A172 (cell line): ENCODE results near the gene AKAP13. TPM values are rescaled to one million over a fixed set of nuclear protein-coding genes. Genes with fewer than 3 reads are reported as not detected.
"Not testable (repeated sequence)": the region's sequence is repeated elsewhere in the genome, so short reads cannot be mapped to it uniquely, and the experiment has no call there.

Source experiments
- DNase-seq: peaks from one replicate; pipeline ENCODE4 v3.0.0-alpha.2; 2015; ENCODE audit warnings: low spot score
- total RNA-seq: library from RNA; depleted of rRNA; stranded (reverse); fragments of >200 nt; shearing (Covaris generic); gene quantifications from 2 replicates; pipeline ENCODE4 v1.2.3, GENCODE V29; 2014

AKAP13 gene
- total RNA-seq, 1 experiment from 2014 or later = 35.9 TPM

DNA sequence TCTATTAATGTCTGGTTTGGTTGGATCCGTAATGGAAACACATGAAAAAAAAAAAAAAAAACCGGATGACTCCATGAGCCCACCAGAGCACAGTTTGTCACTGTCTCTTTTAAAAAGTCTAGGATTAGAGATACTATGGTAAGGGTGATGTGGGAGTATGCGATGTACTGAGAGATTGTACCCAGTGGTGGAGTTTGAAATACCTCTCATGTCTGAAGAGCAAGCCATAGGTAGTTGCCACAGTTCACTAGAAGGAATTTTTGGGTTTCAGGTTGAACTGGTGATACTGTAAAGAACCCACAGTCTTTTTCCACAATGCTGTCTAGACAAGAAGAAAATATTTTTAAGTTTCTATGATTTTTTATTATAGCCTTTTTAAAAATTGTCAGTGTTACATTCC is 281.5 kb downstream of the AKAP13 start:
- no peak for DNase-seq

DNA sequence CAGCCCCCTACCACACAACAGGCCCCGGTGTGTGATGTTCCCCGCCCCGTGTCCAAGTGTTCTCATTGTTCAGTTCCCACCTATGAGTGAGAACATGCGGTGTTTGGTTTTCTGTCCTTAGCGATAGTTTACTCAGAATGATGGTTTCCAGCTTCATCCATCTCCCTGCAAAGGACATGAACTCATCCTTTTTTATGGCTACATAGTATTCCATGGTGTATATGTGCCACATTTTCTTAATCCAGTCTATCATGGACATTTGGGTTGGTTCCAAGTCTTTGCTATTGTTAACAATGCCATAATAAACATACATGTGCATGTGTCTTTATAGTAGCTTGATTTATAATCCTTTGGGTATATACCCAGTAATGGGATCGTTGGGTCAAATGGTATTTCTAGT is 285.3 kb downstream of the AKAP13 start:
- not testable (repeated sequence) for DNase-seq

DNA sequence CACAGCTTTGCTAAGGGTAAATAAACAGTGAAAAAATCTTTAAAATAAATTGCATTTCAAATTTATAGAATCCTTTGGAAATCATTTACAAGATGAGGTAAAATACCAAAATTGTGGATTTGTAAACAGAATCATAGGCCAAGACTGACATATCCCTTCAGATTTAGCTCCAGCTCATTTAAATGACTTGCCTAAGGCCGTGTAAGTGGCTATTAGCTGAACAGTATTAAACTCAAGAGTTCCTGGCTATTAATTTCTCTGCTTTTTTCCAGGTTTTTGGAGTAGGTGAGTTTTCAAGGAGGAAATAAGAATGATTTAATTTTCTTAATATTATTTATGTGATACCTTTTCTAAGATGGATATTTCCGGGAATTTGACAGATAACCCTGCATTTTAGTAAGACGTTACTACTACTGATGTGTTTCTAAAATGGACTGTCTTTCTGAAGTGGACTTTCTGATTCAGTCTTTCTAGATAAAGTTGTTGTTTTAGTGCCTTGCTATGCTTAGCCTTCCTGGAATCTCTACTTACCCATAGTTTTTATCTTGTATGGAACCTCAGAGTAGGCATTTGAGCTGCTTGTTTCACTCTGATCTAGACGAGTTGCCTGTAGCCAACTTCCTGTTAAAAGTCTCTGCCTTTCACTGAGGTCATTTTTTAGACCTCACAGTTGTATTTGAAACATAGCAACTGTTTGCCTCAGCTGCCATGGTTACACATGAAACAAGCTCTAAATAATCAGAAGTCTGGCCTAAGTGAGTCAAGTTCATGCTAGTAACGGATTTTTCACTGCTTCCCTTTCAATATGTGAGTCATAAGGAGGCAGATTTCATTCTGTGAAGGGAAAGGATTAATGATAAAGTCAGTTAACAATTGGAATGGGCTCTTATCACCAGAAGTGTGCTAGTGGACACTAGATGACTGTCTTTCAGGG is 287.4 kb downstream of the AKAP13 start:
- peak; percentile 89 for DNase-seq

DNA sequence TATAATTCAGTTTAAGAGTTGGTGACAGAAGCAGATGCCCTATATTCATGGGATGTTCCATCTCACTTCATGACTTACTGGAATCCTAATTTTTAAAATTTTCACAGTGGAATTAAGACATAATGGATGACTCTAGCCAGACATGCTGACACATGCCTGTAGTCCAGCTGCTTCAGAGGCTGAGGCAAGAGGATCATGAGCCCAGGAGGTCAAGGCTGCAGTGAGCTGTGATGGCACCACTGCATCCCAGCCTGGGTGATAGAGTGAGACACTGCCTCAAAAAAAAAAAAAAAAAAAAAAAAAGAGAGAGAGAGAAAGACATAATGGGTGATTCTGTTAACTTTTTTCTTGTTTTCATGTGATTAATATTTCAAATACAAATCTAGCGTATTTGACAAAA is 290.8 kb downstream of the AKAP13 start:
- no peak for DNase-seq

DNA sequence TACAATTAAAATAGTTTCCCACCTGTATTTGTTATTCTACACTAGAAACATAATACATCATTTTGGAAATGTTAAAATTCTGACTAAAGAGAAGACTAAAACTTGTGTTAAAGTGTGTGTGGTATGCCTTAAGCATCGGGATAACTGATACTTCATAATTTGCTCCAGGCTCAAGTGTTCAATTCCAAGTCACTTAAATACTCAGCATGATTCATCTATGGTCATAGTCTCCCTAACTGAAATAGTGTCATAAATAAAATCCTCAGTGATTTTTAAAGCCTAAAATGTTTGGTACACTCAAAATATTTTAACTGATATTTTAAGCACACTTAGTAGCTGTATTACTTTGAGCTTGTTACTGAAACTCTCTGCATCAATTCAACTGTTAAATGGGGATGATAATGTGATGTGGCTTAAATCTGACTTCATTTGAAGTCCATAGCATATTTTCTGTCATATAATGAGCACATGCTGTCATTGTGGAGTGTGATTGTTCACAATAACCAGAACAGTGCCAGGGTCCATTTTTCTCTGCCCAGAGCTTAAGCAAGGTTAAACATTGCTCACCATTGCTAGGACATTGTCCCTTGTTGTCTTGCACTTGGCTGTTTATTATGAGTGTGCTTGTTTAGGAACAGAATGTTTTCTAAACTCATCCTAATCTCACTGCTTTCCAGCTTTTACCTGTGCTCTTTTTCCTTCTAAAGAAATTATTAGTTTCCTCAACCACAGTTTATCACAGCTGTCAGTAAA is 292.1 kb downstream of the AKAP13 start:
- no peak for DNase-seq

DNA sequence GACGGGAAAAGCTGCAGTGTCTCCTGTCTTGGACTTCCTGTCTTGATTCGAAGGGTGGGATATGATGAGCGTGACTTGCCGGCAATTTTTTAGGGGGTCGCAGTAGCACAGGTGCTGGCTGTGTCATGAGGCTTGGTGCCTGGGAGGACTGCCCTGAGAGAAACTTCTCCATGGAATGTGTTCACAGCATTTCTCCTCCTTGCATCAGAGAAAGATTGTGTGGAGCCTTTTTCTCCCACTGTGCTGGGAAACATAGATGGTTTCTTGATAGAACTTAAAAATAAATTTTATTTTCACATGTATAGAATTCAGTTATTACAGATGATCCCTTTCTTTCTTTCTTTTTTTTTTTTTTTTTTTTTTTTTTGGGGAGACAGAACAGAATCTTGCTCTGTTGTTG is 292.9 kb downstream of the AKAP13 start:
- DNase-seq = no peak

DNA sequence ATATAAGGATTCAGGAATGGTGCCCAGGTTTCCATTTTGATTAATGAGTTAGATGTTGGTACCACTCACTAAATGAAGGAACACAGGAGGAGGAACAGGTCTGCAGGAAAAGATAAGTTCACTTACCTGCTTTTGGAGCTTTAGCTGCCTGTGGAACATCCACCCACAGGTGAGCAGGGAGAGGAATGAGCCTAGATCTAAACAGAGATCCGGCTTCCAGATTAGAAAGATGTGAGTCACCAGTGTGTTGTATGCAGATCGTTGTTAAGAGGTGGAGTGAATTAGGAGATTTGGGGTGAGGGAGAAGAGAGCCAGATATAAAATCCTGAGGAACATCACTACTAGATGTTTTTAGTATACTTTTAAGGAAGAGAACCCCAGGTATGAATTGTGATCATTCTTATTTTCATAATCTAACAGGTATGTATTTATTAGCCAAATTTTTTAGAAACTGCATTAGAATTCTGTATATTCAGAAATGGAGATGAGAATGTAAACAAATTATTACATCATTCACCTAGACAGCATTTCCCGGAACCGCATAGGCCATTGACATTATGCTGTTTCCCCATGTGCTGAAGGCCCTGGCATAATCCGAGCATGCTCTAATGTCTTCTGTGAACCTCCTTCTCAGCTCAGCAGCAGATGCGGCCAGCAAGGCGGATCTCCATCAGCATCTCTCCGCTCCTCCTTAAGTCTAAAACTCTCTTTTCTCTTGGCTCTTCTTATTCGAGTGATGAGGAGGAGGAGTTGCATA is 296.1 kb downstream of the AKAP13 start:
- DNase-seq = no peak

DNA sequence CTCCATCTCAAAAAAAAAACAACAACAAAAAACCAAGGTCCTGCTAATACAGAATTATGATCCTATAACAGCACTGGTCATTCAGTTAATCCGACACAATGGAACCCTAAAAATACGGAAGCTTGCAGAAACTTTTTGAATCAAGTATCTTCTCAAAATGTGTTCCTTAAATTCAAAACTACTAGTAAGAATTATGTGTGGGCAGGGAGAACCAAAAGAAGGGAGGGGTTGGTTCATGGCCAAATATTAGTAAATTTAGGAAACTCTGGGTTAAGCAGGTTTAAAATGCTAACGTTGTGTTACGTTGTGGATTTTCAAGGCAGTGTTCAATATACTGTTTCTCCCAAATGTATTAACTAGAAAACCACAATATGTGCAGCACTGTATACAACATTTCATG is 298.8 kb downstream of the AKAP13 start:
- DNase-seq = no peak

DNA sequence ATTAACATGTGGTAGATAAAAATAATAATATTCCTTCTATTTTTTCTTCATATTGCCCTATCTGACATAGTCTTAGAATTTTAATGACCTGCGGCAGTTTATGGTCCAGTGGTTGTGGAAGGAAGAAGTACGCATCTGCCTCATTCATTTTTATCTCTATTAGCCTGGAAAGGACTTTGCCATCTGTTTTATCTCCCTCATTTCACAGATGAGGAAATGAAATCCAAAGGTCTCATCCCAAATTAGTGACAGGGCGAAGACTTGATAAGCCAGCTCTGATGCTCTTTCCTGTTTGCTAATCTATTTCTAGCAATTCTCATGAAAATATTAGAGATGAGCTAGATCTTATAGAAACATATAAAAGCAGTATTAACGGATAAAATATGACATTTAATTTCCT is 301.0 kb downstream of the AKAP13 start:
- DNase-seq = no peak

DNA sequence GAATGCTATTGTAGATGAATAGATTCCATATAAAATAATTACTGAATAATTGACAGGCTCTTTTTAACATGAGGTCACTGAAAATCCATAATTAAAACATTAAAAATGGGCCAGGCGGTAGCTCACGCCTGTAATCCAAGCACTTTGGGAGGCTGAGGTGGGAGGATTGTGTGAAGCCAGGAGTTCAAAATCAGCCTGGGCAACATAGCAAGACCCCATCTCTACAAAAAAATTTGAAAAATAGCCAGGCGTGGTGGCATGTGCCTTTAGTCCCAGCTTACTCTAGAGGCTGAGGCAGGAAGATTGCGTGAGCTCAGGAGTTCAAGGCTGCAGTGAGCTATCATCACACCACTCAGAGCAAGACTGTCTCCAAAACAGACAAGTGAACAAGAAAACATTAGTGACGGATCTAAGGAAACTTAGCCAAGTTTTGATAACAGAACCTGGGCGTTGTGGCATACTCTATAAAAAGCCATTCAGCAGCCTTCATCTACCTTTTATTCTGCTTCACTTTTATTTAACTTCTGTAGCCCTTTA is 303.8 kb downstream of the AKAP13 start:
- DNase-seq = no peak

DNA sequence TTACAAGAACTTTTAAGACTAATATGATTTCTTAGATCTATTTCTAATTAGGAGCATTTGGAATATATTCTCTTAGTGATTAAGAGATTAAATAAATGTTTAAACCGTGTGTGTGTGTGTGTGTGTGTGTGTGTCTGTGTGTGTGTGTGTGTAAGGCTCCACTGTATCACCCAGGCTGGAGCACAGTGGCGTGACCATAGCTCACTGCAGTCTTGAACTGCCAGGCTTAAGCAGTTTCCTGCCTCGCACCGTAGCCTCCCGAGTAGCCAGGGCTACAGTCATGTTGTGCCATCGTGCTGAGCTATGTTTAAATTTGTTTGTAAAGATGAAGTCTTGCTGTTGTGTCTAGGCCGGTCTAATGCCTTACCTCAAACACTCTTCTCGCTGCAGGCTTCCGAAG is 305.0 kb downstream of the AKAP13 start:
- no peak for DNase-seq

DNA sequence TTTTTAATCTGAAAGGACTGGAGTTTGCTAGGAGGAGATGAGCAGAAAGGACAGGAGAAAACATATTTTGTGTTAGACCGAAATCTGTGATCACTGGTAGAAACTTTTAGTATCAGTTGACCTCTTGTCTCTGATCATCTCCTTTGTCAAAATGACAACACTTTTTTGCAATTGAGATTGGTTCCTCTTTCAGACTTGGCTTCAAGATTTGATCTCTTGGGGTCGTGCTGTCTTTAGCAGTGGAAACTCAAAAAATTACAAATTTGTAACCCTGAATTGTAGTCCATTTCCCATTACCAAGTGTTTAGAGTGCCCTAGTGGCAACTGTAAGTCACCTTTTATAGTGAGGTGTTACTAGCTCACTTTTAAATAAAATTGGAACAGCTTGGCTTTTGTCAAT is 306.9 kb downstream of the AKAP13 start:
- no peak for DNase-seq

DNA sequence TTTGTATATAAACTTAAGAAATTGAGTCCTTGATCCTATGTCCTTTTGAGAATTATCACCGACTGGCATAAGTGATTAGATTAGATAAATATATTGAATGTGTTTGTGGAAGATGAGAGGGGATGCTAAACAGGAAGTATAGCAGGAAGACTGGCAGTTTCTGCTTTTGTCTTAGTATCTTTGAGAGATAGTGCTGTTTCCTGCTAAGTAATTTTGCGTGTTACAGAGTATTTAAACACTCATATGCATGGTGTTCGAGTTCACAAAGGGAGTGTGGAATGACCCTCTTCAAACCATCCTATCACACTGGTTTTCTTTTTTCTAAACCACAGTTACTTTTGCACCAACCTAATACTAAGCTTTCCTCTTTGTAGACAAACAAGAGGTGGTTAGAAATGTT is 308.3 kb downstream of the AKAP13 start:
- no peak for DNase-seq

DNA sequence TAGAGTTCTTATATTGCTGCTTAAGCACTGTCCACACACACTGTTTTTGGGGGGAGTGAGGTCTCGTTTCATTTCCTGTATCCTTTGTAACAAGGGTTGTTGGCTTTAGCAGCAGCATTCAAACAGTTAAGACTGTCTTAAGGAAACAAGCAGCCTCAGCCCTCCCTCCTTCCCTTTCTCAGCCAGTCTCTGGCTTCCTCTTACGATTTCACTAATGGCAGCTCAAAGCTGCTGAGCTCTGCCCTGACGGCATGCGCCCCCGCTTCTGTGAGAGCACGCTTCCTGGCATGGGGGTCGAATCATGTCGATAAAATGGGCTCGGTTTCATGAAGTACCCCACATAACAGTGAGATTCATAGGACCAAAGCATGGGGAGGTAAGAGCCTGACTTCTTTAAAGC is 309.3 kb downstream of the AKAP13 start:
- DNase-seq = no peak

DNA sequence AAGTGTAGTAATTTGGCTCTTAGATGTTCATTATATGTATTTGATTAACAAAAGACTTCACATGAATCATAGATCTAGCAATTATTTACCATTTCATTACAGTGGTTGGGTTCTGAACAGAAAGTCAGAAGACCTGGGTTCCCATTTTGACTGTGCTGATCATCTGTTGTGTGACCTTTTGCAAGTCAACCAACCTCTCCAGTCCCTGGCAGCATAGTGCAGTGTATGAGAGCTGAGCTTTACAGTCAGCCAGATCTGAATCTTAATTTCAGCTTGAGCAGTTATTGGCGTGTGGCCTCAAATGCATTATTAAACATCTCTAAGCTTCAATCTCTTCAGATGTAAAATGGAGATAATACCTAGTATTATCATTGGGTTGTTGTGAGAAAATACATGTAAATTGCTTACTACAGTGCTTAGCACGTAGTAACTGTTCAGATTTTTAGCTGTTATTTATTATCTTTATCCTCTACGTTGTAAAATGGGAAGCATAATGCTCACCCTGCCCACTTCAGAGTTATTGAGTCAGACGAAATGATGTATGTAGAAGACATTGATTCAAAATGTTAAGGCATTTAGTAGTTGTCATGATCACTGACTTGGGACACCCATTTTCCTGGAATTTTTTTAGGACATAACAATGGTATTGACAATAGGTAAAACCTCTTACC is 310.3 kb downstream of the AKAP13 start:
- DNase-seq = no peak

DNA sequence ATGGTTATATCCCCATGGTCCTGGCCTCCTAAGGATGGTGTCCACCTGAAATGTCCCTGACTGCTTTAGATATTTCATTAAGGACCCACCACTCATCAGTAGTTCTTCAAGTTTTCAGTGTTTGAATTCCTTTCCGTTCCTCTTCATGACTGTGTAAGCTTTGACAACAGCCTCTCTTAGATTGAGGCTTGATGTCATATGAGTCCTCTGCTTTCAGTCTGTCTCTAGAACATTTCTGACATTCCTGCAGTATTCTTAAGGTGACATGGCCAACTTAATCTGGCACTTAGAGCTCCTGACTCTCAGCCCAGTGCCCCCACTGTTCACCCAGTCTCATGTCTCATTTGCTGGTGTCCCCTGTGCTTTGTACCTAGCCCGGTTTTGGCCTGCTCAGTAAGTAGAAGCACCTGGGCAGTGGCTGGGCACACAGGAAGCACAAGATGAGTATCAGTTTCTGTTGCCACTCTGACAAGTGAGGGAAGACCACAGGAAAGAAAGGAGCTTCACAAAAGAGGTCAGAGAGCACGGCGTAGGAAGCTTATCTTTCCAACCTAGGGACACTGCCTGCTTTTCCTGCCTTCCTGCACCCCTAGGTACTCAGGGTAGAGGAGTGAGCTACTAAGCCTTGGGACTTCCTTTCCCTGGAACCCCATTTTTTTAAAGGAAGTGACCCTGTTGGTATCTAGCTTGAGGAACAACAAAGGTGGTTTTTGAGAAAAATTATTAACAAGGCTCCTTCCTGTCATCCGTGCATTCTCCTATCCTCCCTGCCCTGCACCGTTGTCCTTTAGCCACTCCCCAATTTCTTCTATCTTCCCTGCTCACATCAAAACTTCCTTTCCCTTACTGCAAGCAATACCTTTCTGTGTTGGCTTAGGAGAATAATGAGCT is 311.2 kb downstream of the AKAP13 start:
- no peak for DNase-seq

DNA sequence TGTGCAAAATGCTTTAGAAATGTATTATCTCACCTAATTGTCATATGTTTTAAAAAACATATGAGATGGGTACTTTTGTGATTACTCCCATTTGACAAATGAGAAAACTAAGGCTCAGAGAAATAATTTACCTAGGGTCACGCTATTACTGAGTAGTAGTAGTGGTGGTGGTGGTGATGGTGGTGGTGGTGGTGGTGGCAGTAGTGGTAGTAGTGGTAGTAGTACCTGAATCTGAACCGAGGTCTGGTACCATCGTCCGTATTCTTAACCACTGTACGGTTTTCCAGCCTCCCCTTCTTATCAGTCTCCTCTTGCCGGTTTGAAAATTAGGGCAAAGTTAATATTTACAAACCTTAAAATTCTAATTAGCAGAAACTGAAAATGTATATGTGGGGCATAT is 311.9 kb downstream of the AKAP13 start:
- DNase-seq = no peak

DNA sequence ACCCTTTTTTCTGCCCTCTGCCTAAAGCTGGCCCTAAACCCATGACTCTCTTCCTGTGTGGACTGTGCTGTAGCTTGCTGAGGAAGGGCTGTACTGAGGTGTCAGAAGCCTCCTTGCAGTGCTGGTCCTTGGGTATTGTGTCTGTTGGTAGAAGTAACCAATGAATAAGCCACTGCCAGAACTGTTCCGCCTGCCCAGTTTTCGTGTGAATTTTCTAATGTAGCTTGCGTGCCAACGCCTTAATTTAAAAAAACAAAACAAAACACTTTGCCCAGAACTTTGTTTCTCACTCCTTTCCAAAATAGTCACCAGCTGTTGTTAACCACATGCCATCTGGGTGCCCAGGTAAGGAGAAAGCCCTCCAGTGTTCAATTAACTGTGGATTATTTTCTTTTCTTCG is 312.5 kb downstream of the AKAP13 start:
- no peak for DNase-seq

DNA sequence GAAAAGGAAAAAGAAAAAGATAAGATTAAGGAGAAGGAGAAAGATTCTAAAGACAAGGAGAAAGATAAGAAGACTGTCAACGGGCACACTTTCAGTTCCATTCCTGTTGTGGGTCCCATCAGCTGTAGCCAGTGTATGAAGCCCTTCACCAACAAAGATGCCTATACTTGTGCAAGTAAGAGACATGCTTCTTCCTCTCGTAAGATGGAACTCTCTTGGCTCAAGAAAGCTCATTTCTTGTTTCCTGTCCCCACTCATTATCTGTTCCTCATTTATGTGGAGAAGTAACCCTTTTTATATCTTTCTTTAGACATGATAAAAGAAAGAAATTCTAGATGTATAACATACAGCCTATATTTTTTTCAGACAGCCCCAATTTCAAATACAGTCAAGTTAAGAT is 312.9 kb downstream of the AKAP13 start:
- no peak for DNase-seq

DNA sequence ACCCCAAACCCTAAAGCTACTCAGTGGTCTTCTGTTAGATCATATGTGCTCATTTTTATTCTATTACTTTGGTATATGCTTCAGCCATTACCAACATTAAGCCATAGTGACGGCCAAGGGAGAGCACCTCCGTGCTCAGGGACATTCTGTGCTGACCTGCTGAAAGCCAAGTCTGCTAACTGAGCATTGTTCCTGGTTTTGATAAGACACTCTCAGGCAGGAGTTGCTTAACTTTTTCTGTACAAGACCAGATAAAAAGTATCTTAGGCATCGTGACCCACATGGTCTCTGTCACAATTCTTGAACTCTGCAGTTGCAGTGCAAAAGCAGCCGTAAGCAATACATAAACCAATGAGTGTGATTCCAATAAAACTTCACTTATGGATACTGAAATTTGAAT is 313.7 kb downstream of the AKAP13 start:
- DNase-seq = no peak

DNA sequence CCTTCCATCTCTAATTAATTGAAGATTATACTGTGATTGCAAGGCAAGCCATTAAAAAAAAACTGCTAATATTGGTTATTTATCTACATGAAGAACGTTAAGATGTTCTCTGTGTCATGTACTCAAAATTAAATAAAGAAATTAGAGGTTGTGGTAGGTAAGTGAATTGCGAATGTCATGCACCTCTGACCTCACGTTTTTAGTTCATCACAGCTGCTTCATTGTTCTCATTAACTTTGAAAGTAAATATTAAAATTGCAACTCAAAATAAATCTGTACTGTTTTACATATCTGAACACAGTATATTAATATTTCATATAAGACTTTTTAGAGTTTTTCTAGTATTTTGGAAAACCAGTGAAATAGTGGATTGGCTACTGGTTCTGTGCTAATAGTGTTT is 320.4 kb downstream of the AKAP13 start:
- DNase-seq = no peak
